ENCODE measurements around the gene RPLP2.

The RPLP2 gene

GRCh38 chr11:859394-860131 lies 49.8 kb downstream of the RPLP2 start (continued):
- TF ChIP-seq, protein P1, sequence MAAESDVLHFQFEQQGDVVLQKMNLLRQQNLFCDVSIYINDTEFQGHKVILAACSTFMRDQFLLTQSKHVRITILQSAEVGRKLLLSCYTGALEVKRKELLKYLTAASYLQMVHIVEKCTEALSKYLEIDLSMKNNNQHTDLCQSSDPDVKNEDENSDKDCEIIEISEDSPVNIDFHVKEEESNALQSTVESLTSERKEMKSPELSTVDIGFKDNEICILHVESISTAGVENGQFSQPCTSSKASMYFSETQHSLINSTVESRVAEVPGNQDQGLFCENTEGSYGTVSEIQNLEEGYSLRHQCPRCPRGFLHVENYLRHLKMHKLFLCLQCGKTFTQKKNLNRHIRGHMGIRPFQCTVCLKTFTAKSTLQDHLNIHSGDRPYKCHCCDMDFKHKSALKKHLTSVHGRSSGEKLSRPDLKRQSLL (tag by site-specific recombination; IDR thresholded peaks at IDR 0.05) = no peak
- TF ChIP-seq ZNF639 (tag by site-specific recombination; IDR thresholded peaks at IDR 0.05) = no peak
- TF ChIP-seq ZNF16 (tag by site-specific recombination; IDR thresholded peaks at IDR 0.05; ENCODE audit: low read depth) = no peak
- TF ChIP-seq SP2 (tag by site-specific recombination; IDR thresholded peaks at IDR 0.05) = peak; percentile 54
- TF ChIP-seq ZBTB8A (tag by site-specific recombination; IDR thresholded peaks at IDR 0.05) = peak; percentile 76
- TF ChIP-seq ZFP41 (tag by site-specific recombination; IDR thresholded peaks at IDR 0.05; ENCODE audit: borderline replicate concordance) = no peak
- TF ChIP-seq REPIN1 (tag by site-specific recombination; IDR thresholded peaks at IDR 0.05; ENCODE audit: low read depth) = no peak
- no peak for TF ChIP-seq ZNF354C (tag by site-specific recombination; IDR thresholded peaks at IDR 0.05; ENCODE audit: borderline replicate concordance, low read depth)
- TF ChIP-seq KLF17 (tag by site-specific recombination; IDR thresholded peaks at IDR 0.05) = no peak
- no peak for TF ChIP-seq KLF10 (tag by site-specific recombination; IDR thresholded peaks at IDR 0.05)
- no peak for TF ChIP-seq BCL6B (tag by site-specific recombination; IDR thresholded peaks at IDR 0.05)
- no peak for TF ChIP-seq SP3 (tag by site-specific recombination; IDR thresholded peaks at IDR 0.05)
- TF ChIP-seq ZNF521 (tag by site-specific recombination; IDR thresholded peaks at IDR 0.05) = no peak
- TF ChIP-seq ZNF341 (tag by site-specific recombination; IDR thresholded peaks at IDR 0.05; ENCODE audit: low read depth) = peak; percentile 86
- TF ChIP-seq ZBTB20 (tag by site-specific recombination; IDR thresholded peaks at IDR 0.05) = peak; percentile 75
- TF ChIP-seq GFI1B (tag by site-specific recombination; IDR thresholded peaks at IDR 0.05) = no peak
- 0 out of 2 replicates have a peak, but pooled peaks have one; percentile 10 for TF ChIP-seq IKZF3 (tag by site-specific recombination; IDR thresholded peaks at IDR 0.05)
- peak; percentile 92 for TF ChIP-seq GLIS1 (tag by site-specific recombination; IDR thresholded peaks at IDR 0.05)
- peak; percentile 46; the same call in 1 of the 2 replicates for TF ChIP-seq ZIC2 (tag by site-specific recombination; IDR thresholded peaks at IDR 0.05)
- TF ChIP-seq ZNF621 (tag by site-specific recombination; IDR thresholded peaks at IDR 0.05) = no peak
- no peak for TF ChIP-seq PBX3 (CRISPR knock-in tag; IDR thresholded peaks at IDR 0.05)
- peak; percentile 93 for TF ChIP-seq ZNF600 (tag by site-specific recombination; IDR thresholded peaks at IDR 0.05)
- TF ChIP-seq ZNF398 (tag by site-specific recombination; IDR thresholded peaks at IDR 0.05) = 0 out of 2 replicates have a peak, but pooled peaks have one; percentile 19
- TF ChIP-seq ZNF677 (tag by site-specific recombination; IDR thresholded peaks at IDR 0.05) = no peak
- no peak for TF ChIP-seq ZNF510 (tag by site-specific recombination; IDR thresholded peaks at IDR 0.05; ENCODE audit: insufficient replicate concordance)
- TF ChIP-seq ZFHX2 (tag by site-specific recombination; conservative IDR thresholded peaks at IDR 0.05) = peak; percentile 17; the same call in 1 of the 2 replicates
- TF ChIP-seq, protein P2, sequence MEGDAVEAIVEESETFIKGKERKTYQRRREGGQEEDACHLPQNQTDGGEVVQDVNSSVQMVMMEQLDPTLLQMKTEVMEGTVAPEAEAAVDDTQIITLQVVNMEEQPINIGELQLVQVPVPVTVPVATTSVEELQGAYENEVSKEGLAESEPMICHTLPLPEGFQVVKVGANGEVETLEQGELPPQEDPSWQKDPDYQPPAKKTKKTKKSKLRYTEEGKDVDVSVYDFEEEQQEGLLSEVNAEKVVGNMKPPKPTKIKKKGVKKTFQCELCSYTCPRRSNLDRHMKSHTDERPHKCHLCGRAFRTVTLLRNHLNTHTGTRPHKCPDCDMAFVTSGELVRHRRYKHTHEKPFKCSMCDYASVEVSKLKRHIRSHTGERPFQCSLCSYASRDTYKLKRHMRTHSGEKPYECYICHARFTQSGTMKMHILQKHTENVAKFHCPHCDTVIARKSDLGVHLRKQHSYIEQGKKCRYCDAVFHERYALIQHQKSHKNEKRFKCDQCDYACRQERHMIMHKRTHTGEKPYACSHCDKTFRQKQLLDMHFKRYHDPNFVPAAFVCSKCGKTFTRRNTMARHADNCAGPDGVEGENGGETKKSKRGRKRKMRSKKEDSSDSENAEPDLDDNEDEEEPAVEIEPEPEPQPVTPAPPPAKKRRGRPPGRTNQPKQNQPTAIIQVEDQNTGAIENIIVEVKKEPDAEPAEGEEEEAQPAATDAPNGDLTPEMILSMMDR (tag by site-specific recombination; IDR thresholded peaks at IDR 0.05) = 0 out of 2 replicates have a peak, but pooled peaks have one; percentile 8
- TF ChIP-seq ZNF157 (tag by site-specific recombination; IDR thresholded peaks at IDR 0.05) = no peak
- TF ChIP-seq ZNF747 (tag by site-specific recombination; IDR thresholded peaks at IDR 0.05) = no peak
- TF ChIP-seq ZBTB17 (tag by site-specific recombination; IDR thresholded peaks at IDR 0.05) = peak; percentile 77

All from HEK293 (cell line).